ENCODE data around the gene TTC23. TPM values are rescaled to one million over a fixed set of nuclear protein-coding genes. Genes with fewer than 3 reads are reported as not detected.
"Not testable (repeated sequence)": the region's sequence is repeated elsewhere in the genome, so short reads cannot be mapped to it uniquely, and the experiment has no call there.

The TTC23 gene
- total and polyA plus RNA-seq, 7 donors = 2.1 to 11.2 (median 7.8) TPM

DNA sequence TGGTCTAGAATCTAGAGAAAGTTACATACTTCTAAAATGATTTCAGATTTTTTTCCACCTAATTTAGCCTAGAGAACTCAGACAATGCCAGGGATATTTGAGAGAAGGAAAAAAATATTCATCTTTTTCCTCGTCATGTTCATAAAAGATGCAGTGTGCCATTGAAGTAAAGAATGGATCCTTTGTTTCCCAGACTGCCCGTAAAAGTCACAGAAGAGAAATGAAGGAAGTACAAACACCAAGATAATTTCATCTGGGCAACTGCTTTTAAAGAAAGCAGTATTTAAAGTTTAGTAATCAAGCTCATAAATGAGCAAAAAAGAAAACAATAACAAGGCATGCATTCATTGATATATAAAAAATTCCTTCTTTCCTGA lies 47.2 kb downstream of the TTC23 start:
- H3K4me1 ChIP-seq = no peaks in the 10 kb centered on the region
- no peaks in the 10 kb centered on the region for H3K27me3 ChIP-seq (ENCODE audit: insufficient read depth in 3 of 3, low read length in 2 of 3)
- ATAC-seq (no peak), DNase-seq (no peak)
- intact Hi-C loops (cut with DNase I) = no loop called here
- no peak overlapping the region for H3K4me3 ChIP-seq
- no peak overlapping the region for H3K27ac ChIP-seq
- peaks cover 0 to 25% of the 10 kb centered on the region in 2 donors for H3K36me3 ChIP-seq (ENCODE audit: insufficient read depth in 1 of 2, low read depth in 1 of 2)
- no peaks in the 10 kb centered on the region for H3K9me3 ChIP-seq
- TF ChIP-seq, protein P1, sequence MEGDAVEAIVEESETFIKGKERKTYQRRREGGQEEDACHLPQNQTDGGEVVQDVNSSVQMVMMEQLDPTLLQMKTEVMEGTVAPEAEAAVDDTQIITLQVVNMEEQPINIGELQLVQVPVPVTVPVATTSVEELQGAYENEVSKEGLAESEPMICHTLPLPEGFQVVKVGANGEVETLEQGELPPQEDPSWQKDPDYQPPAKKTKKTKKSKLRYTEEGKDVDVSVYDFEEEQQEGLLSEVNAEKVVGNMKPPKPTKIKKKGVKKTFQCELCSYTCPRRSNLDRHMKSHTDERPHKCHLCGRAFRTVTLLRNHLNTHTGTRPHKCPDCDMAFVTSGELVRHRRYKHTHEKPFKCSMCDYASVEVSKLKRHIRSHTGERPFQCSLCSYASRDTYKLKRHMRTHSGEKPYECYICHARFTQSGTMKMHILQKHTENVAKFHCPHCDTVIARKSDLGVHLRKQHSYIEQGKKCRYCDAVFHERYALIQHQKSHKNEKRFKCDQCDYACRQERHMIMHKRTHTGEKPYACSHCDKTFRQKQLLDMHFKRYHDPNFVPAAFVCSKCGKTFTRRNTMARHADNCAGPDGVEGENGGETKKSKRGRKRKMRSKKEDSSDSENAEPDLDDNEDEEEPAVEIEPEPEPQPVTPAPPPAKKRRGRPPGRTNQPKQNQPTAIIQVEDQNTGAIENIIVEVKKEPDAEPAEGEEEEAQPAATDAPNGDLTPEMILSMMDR (IDR thresholded peaks at IDR 0.05) = no peak
- WGBS, 3 donors = 33 to 61% (median 52%) methylated on average over 2 of the region's 2 CpGs

DNA sequence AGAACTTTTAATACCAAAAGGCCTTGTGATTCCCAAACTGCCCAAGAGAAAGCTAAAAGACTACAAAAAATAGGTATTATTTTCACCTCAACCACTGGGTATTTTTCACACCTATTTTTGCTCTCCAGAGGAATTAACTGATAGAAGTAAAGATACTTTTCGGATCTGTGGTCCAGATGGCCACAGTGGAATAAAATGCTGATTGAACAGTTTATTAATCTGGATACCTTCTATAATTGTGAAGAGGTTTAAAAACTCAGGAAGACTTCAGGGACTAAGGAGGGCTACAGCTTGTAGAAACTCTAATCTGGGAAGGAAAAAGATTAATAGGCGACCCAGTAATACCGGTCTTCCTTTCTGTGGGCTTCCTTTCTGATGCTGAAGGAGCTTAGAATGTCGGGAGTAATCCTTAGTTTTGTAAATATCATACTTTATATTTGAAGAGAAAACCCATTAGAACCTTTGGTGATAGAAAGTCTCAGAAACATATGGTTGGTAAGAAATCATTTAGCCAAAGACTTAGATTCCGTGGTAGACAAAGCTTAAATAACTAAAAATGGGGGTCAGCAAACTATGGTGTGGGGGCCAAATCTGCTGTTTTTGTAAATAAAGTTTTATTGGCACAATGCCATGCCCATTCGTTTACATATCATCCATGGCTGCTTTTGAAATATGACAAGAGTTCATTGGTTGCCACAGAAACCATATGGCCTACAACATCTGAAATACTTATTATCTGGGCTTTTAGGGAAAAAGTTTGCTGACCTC lies 47.8 kb downstream of the TTC23 start:
- TF ChIP-seq, protein P1 (IDR thresholded peaks at IDR 0.05) = no peak
- Histone ChIP-seq H3K9me3 (no peaks in the 10 kb centered on the region), H3K27me3 (ENCODE audit: insufficient read depth in 3 of 3, low read length in 2 of 3) (no peaks in the 10 kb centered on the region), H3K4me1 (no peaks in the 10 kb centered on the region), H3K27ac (no peak overlapping the region), H3K36me3 (ENCODE audit: insufficient read depth in 1 of 2, low read depth in 1 of 2) (peaks cover 0 to 28% of the 10 kb centered on the region in 2 donors), H3K4me3 (no peak overlapping the region)
- intact Hi-C loops (cut with DNase I) = no loop called here
- WGBS, 3 donors = 80 to 81% (median 81%) methylated on average over 6 of the region's 6 CpGs
- no peak for DNase-seq
- ATAC-seq = no peak

DNA sequence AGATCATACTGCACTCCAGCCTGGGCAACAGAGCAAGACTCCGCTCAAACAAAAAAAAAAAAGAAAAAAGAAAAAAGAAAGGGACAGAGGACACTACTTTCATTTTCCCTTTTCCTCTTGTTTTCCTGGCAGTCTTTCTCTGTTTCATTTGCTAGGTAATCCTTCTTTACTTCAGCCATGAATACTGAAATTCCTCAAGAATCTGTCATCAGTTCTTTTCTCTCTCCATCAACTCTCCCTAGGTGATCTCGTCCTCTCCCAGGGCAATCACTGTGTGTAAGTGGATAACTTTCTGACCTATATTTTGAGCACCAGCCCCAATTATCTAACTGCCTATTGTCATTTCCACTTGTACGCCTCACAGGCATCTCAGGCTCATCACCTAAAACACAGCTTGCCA lies 51.5 kb downstream of the TTC23 start:
- Histone ChIP-seq H3K9me3 (no peaks in the 10 kb centered on the region), H3K4me3 (no peak overlapping the region), H3K4me1 (no peaks in the 10 kb centered on the region), H3K27me3 (ENCODE audit: insufficient read depth in 3 of 3, low read length in 2 of 3) (no peaks in the 10 kb centered on the region), H3K27ac (no peak overlapping the region), H3K36me3 (ENCODE audit: insufficient read depth in 1 of 2, low read depth in 1 of 2) (peaks cover 5 to 42% of the 10 kb centered on the region in 2 donors)
- TF ChIP-seq, protein P1 (IDR thresholded peaks at IDR 0.05) = no peak
- ATAC-seq (no peak), DNase-seq (no peak)
- intact Hi-C loops (cut with DNase I) = no loop called here
- WGBS, 3 donors = 96 to 98% (median 97%) methylated on average over 3 of the region's 3 CpGs

DNA sequence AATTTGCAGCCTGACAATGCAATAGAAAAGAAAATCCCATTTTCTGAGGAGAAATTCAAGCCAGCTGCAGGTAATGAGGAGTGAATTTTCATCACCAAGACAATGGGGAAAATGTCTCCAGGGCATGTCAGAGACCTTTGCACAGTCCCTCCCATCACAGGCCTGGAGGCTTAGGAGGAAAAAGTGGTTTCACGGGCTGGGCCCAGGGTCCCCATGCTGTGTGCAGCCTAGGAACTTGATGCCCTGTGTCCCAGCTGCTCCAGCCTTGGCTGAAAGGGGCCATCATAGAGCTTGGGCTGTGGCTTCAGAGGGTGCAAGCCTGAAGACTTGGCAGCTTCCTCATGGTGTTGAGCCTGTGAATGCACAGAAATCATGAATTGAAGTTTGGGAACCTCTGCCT lies 57.2 kb downstream of the TTC23 start:
- H3K27ac ChIP-seq; H3K4me3 ChIP-seq; DNase-seq; H3K9me3 ChIP-seq; ATAC-seq; intact Hi-C loops (cut with DNase I); H3K4me1 ChIP-seq; H3K27me3 ChIP-seq (ENCODE audit: insufficient read depth in 3 of 3, low read length in 2 of 3): not testable (repeated sequence)
- WGBS, 3 donors = 98 to 100% (median 100%) methylated on average over 1 of the region's 1 CpG
- H3K36me3 ChIP-seq (ENCODE audit: insufficient read depth in 1 of 2, low read depth in 1 of 2) = peaks cover 5 to 23% of the 10 kb centered on the region in 2 donors

DNA sequence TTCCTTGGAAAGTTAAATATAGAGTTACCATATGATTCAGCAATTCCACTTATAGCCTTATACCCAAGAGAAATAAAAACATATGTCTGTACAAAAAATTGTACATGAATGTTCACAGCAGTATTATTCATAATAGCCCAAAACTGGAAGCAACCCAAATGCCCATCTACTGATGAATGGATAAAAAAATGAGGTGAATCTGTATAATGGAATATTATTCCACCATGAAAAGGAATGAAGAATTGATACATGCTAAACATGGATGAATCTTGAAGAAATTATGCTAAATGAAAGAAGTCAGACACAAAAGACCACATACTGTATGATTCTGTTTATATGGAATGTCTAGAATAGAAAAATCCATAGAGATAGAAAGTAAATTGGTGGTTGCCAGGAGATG lies 61.4 kb downstream of the TTC23 start:
- no peaks in the 10 kb centered on the region for H3K9me3 ChIP-seq
- TF ChIP-seq, protein P1 (IDR thresholded peaks at IDR 0.05) = no peak
- H3K36me3 ChIP-seq (ENCODE audit: insufficient read depth in 1 of 2, low read depth in 1 of 2) = peaks cover 0 to 6% of the 10 kb centered on the region in 2 donors
- H3K4me3 ChIP-seq = no peak overlapping the region
- H3K27ac ChIP-seq = no peak overlapping the region
- ATAC-seq = no peak
- no peak for DNase-seq
- H3K4me1 ChIP-seq = peaks cover 2% of the 10 kb centered on the region
- no peaks in the 10 kb centered on the region for H3K27me3 ChIP-seq (ENCODE audit: insufficient read depth in 3 of 3, low read length in 2 of 3)
- intact Hi-C loops (cut with DNase I) = loop anchor here in 1 of 2 donors (5.0 kb wide), 1 partner anchor 221 kb away; no protein-coding TSS in a partner anchor
